ENCODE results near the gene VILL. TPM values are rescaled to one million over a fixed set of nuclear protein-coding genes. Genes with fewer than 3 reads are reported as not detected.
A peak's percentile ranks its signal among the peaks of the same experiment; 100 is the strongest.
"Not testable (repeated sequence)": the region's sequence is repeated elsewhere in the genome, so short reads cannot be mapped to it uniquely, and the experiment has no call there.

The VILL gene
- total RNA-seq, 1 donor from 2014 or later = 4.3 TPM

- no peak for DNase-seq (ENCODE audit: low spot score)
These were observed 27.6 kb upstream of the VILL start for GRCh38 chr3:37963016-37963415.

DNA sequence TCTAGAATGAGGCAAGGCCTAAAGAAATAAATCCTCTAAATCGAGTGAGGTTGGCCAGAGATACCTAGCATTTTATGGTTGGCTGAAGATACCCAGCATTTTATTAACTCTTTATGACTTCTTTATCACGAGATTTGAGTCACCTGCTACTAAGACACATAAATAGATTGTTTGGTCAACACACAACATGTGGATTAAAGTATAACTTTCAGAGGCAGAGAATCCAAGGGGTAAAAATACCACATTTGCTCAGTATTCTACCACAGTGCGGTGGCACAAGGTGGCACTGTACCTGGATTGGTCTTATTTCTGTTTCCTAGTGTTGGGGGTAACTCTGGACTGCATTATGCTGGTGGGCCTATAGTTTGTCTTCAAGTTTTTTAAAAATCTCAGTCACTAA is 27.0 kb upstream of the VILL start:
- DNase-seq (ENCODE audit: low spot score) = no peak

GRCh38 chr3:37964146-37964545 is 26.4 kb upstream of the VILL start:
- DNase-seq (ENCODE audit: low spot score) = no peak

DNA sequence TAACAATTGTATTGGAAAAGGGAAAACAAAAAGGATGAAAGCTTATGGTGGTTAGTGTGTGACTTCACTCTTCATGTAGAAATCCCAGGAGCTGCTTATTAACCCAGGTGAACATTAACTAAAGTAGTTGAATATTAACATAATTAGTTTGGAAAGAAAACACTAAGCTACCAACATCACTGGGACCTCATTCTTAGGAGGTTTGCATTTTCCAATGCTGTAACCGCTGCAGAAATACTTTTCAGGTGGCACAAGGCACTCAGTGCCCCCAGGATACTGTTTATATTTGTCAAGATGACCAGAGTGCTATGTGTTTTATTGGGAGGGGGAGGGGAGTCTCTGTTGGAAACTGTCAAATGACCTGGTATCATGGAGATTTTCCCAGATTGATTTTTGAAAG is 25.9 kb upstream of the VILL start:
- DNase-seq (ENCODE audit: low spot score) = no peak

GRCh38 chr3:37967260-37967881 is 23.2 kb upstream of the VILL start:
- no peak for DNase-seq (ENCODE audit: low spot score)

- no peak for DNase-seq (ENCODE audit: low spot score)
These were observed 22.4 kb upstream of the VILL start for GRCh38 chr3:37968199-37968598.

DNA sequence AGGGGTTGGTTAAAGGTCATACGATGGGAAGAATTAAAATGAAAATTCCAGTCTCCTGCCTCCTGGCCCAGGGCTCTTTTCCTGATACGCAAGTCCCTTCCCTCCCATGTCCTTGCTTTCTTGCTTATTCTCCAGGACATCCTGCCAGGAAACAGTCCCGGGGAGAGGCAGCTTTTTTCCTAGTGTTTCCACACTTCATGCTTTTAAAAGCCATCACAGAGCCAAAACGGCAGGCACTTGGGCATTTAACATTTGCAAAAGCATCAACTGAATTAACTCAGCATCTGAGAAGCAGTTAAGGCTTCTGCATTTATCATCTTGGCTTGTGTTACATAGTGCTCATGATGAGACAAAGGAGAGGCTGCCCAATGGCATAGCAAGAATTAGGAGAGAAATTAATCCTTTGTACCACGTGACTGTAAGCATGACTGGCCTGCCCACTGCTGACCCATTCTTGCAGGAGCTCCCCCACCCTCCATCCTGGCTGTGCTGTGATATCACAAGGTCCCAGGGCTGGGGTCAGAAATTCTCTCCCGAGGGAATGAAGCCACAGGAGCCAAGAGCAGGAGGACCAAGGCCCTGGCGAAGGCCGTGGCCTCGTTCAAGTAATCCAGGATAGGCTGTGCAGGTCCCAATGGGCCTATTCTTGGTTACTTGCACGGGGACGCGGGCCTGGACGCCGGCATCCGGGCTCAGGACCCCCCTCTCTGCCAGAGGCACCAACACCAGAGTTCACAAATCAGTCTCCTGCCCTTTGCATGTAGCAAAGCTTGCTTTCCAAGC is 21.6 kb upstream of the VILL start:
- DNase-seq (ENCODE audit: low spot score) = peak; percentile 86

DNA sequence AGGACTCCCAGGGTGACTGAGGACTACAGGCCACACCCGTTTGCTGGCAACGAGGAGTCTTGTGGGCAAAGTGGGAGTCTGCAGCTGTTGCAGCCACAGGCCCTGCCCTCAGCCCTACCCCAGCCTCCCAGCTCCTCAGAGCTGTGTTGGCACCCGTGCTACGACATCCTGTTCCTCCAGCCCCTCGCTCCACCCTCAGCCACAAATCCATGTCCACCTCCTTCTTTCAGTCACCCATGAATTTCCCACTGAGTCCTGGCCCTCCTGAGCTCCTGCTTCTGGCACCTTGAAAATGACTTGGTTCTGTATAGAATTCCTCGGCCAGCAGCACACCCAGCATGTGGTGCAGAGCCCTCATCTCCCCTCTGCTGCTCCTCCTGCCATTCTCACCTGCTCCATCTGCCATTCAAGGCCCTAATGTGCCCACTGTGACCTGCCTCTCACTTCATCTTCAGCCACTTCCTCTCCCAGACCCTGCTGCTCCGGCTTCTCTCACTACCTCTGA is 20.9 kb upstream of the VILL start:
- DNase-seq (ENCODE audit: low spot score) = no peak

GRCh38 chr3:37970802-37971201 is 19.8 kb upstream of the VILL start:
- DNase-seq (ENCODE audit: low spot score) = peak; percentile 71

DNA sequence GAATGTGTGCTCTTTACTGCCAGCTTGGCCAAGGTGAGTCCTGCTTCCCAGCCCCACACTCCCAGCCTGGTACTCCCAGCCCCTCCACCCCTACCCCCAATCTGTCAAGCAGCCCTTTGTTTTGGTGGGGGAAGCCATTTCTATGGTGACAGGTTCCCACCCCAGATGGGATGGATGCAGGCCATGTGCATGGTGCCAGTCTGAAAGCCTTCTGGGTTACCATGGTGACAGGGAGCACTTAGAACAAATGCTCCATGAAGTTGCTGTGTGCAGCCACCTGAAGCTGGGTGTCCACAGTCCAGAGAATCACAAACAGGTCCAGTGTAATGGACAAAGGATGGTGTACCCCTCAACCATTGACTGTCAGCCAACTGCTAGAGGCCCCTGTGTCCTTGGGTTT is 19.1 kb upstream of the VILL start:
- peak; percentile 71 for DNase-seq (ENCODE audit: low spot score)

GRCh38 chr3:37972056-37972455 is 18.5 kb upstream of the VILL start:
- DNase-seq (ENCODE audit: low spot score) = not testable (repeated sequence)

- peak; percentile 71 for DNase-seq (ENCODE audit: low spot score)
These were observed 17.1 kb upstream of the VILL start for GRCh38 chr3:37973246-37974054.

GRCh38 chr3:37974121-37975083 is 16.2 kb upstream of the VILL start:
- peak; percentile 89 for DNase-seq (ENCODE audit: low spot score)

- DNase-seq (ENCODE audit: low spot score) = no peak
These were observed 10.8 kb upstream of the VILL start for GRCh38 chr3:37979541-37980461.

DNA sequence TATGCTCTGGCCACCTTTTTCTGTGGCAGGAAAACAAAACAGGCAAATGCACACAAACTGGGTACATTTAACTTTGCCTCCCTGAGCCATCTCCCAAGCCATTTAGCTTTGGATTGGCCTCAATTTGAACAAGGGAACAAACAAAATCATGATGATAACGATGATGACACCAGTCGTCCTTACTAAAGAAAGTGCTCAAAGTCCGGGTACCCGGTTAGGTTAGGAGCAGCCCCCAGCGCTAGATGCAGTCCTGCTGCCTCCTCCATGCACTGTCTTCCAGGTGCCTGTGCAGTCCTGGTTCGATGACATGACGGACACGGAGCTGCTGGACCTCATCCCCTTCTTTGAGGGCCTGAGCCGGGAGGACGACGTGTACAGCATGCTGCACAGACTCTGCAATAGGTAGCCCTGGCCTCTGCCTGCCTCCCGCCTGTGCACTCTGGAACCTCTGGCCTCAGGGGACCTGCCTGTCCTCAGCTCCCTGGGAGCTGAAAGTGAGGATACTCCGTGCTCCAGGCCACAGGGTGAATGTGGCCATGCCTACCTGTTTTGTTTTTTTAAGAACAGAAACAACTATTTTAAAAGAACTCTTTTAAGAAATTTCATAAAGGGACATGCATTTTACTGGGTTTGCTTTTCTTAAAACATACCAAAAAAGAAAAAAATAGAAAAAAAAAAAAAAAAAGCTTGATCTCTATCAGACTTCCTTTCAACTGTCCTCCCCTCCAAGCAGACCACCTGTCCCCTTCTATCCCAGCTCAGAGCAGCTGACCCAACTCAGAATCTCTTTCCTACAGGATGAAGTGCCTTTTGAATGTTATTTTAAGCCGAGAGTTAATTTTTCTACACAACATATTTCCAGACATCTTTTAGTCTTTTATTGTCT is 9.9 kb upstream of the VILL start:
- DNase-seq (ENCODE audit: low spot score) = peak; percentile 62

- no peak for DNase-seq (ENCODE audit: low spot score)
These were observed 9.3 kb upstream of the VILL start for GRCh38 chr3:37981348-37981664.

DNA sequence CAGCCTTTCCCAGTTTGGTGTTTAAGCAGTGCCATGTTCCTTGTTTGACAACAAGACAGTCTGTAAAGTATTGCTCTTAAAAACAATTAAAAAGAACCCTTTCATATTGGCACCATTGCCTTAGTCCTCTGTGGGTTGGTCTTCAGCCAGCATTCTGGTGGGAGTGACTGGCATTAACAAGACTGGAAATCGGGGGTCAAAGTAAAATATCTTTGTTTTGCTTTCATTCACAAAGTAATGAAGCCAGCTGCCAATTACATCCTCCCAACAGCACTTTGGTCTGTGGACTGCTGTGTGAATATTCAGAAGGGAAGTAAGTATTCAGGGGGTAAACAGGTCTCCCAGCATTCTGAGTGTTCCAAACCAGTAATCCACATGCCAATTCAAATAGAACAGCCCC is 8.3 kb upstream of the VILL start:
- DNase-seq (ENCODE audit: low spot score) = no peak

GRCh38 chr3:37984051-37984450 is 6.5 kb upstream of the VILL start:
- no peak for DNase-seq (ENCODE audit: low spot score)

- DNase-seq (ENCODE audit: low spot score) = peak; percentile 72
These were observed 6.0 kb upstream of the VILL start for GRCh38 chr3:37984596-37984995.

Data from mesenteric fat pad (tissue), 1 donor.